ENCODE measurements around the gene MTMR1.

The MTMR1 gene

GRCh38 chrX:150703695-150703974 is 10.4 kb downstream of the MTMR1 start:
- DNase-seq (ENCODE audit: low read depth): no peak
- H3K4me3 ChIP-seq (ENCODE audit: low read depth, low read length): no peak overlapping the region
- no peak for TF ChIP-seq CTCF (conservative IDR thresholded peaks at IDR 0.05; ENCODE audit: low read depth, low read length)

- TF ChIP-seq CTCF (conservative IDR thresholded peaks at IDR 0.05; ENCODE audit: low read depth, low read length): no peak
- DNase-seq (ENCODE audit: low read depth): peak; percentile 63
- H3K4me3 ChIP-seq (ENCODE audit: low read depth, low read length): no peak overlapping the region
These were observed 10.9 kb downstream of the MTMR1 start for GRCh38 chrX:150704030-150704613.

- H3K4me3 ChIP-seq (ENCODE audit: low read depth, low read length): no peak overlapping the region
- no peak for DNase-seq (ENCODE audit: low read depth)
- TF ChIP-seq CTCF (conservative IDR thresholded peaks at IDR 0.05; ENCODE audit: low read depth, low read length): no peak
These were observed 19.4 kb downstream of the MTMR1 start for GRCh38 chrX:150712619-150713018.

GRCh38 chrX:150715184-150715583 is 22.0 kb downstream of the MTMR1 start:
- TF ChIP-seq CTCF (conservative IDR thresholded peaks at IDR 0.05; ENCODE audit: low read depth, low read length): no peak
- DNase-seq (ENCODE audit: low read depth): no peak
- H3K4me3 ChIP-seq (ENCODE audit: low read depth, low read length): no peak overlapping the region

- no peak overlapping the region for H3K4me3 ChIP-seq (ENCODE audit: low read depth, low read length)
- no peak for TF ChIP-seq CTCF (conservative IDR thresholded peaks at IDR 0.05; ENCODE audit: low read depth, low read length)
- DNase-seq (ENCODE audit: low read depth): no peak
These were observed 26.4 kb downstream of the MTMR1 start for GRCh38 chrX:150719621-150720020.

GRCh38 chrX:150729956-150730355 is 36.8 kb downstream of the MTMR1 start:
- H3K4me3 ChIP-seq (ENCODE audit: low read depth, low read length): no peak overlapping the region
- TF ChIP-seq CTCF (conservative IDR thresholded peaks at IDR 0.05; ENCODE audit: low read depth, low read length): no peak
- DNase-seq (ENCODE audit: low read depth): no peak

- no peak for DNase-seq (ENCODE audit: low read depth)
- no peak for TF ChIP-seq CTCF (conservative IDR thresholded peaks at IDR 0.05; ENCODE audit: low read depth, low read length)
- H3K4me3 ChIP-seq (ENCODE audit: low read depth, low read length): no peak overlapping the region
These were observed 37.5 kb downstream of the MTMR1 start for GRCh38 chrX:150730719-150731118.
